Common myeloid progenitor, CD34-positive (primary cell): ENCODE results near the gene SINHCAF.

Experiments used
- CTCF ChIA-PET: fragments of 350-600 bp; sonication (Branson Sonifier 250); formaldehyde crosslinking; loops from one replicate; lab custom pipeline; 2021; ENCODE audit warnings: antibody characterized with exemption; lab: Charles Lee
- POLR2A ChIA-PET: fragments of 350-600 bp; sonication (Branson Sonifier 250); formaldehyde crosslinking; loops from one replicate; lab custom pipeline; 2021; ENCODE audit warnings: antibody characterized with exemption; lab: Charles Lee
- DNase-seq, 3 donors: peaks; one replicate each; pipeline versions ENCODE4 v3.0.0 to v3.0.0-alpha.2; 2013
- H3K27ac ChIP-seq, 2 experiments: 1 replicate in 1 of 2; 2 replicates in 1 of 2; pipeline ENCODE4 v1.7.0; 2013; ENCODE audit warnings: inconsistent platforms in 2 of 2, low read length in 2 of 2, mild to moderate bottlenecking in 2 of 2, low read depth in 1 of 2, moderate library complexity in 1 of 2; ENCODE audit not compliant: severe bottlenecking in 2 of 2, insufficient read depth in 1 of 2, poor library complexity in 1 of 2
- H3K27me3 ChIP-seq, 5 experiments: replicated peaks in 2 of 5; 1 replicate in 3 of 5; 2 replicates in 2 of 5; pipeline versions ENCODE4 v1.6.1 to v1.7.0; 2013; ENCODE audit warnings: low read length in 4 of 5, mild to moderate bottlenecking in 2 of 5, moderate library complexity in 2 of 5, inconsistent platforms in 1 of 5; ENCODE audit not compliant: insufficient read depth in 5 of 5, control insufficient read depth in 4 of 5
- H3K36me3 ChIP-seq, 4 experiments: 1 replicate in 2 of 4; 2 replicates in 2 of 4; pipeline versions ENCODE4 v1.6.1 to v1.7.0; 2013; ENCODE audit warnings: low read length in 3 of 4, control low read depth in 1 of 4, mild to moderate bottlenecking in 1 of 4; ENCODE audit not compliant: control insufficient read depth in 4 of 4, insufficient read depth in 4 of 4
- H3K4me1 ChIP-seq, 4 experiments: 1 replicate in 3 of 4; 2 replicates in 1 of 4; pipeline versions ENCODE4 v1.6.1 to v1.7.1; 2013; ENCODE audit warnings: low read length in 3 of 4, mild to moderate bottlenecking in 3 of 4, control low read depth in 1 of 4, inconsistent platforms in 1 of 4, moderate library complexity in 1 of 4; ENCODE audit not compliant: control insufficient read depth in 4 of 4, insufficient read depth in 4 of 4; ENCODE audit errors: control extremely low read depth in 1 of 4
- H3K4me3 ChIP-seq, 7 experiments: 1 replicate in 4 of 7; 2 replicates in 3 of 7; pipeline versions ENCODE4 v1.5.1 to v1.7.0; 2013; ENCODE audit warnings: mild to moderate bottlenecking in 7 of 7, low read length in 6 of 7, moderate library complexity in 6 of 7, inconsistent platforms in 2 of 7, low read depth in 2 of 7, control low read depth in 1 of 7; ENCODE audit not compliant: insufficient read depth in 4 of 7, control insufficient read depth in 1 of 7; ENCODE audit errors: extremely low read depth in 1 of 7
- H3K9me3 ChIP-seq, 5 experiments: 1 replicate in 4 of 5; 2 replicates in 1 of 5; pipeline versions ENCODE4 v1.6.1 to v1.7.1; 2013; ENCODE audit warnings: low read length in 4 of 5, mild to moderate bottlenecking in 2 of 5, inconsistent platforms in 1 of 5, low read depth in 1 of 5, moderate library complexity in 1 of 5; ENCODE audit not compliant: control insufficient read depth in 4 of 5, insufficient read depth in 2 of 5; ENCODE audit errors: control extremely low read depth in 1 of 5
- WGBS: methylation state at CpG from one replicate; pipeline ENCODE4 v1.1.5; 2013; ENCODE audit not compliant: insufficient coverage; 5-methylcytosine and 5-hydroxymethylcytosine counted together

SINHCAF gene

DNA sequence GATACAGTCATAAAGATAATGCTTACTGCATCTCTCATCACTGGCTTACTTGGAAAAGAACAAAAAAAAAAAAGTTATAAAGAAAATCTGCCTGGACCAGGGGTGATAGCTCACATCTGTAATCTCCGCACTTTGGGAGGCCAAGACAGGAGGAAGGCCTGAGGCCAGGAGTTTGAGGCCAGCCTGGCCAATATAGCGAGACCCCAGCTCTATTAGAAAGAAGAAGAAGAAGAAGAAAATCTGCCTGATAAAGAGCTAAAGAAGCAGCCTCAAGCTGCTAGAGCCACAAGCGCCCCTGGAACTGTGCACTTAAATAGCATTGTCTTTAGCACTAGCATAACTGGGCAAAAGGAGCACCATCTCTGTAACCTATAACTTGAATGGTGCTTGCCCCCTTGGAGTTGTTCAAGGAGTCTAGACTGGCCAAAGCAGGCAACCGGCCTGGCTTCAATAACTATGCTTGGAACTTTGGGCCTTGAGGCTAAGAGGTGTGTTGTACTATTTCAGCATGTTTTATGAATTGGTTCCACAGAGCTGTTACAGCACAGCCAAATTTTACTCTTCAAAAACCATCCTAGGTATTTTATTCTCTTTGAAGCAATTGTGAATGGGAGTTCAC lies 53.2 kb downstream of the SINHCAF start:
- CTCF ChIA-PET, result interaction anchor here (0.9 to 5.8 kb wide), 23 partner anchors 8 to 425 kb away, joined by 3 to 35 read pairs (median 6); no protein-coding TSS in a partner anchor
- 98% methylated on average over 3 of the region's 4 CpGs for WGBS

DNA sequence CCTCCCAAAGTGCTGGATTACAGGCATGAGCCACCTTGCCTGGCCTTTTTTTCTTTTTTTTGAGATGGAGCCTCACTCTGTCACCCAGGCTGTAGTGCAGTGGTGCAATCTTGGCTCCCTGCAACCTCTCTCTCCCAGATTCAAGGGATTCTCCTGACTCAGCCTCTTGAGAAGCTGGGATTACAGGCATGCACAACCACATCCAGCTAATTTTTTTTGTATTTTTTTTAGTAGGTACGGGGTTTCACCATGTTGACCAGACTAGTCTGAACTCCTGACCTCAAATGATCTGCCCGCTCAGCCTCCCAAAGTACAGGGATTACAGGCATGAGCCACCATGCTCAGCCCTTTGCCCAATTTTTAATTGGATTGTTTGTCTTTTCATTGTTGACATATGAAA lies 58.0 kb downstream of the SINHCAF start:
- Histone ChIP-seq H3K4me3 (no peak overlapping the region), H3K36me3 (no peaks in the 10 kb centered on the region), H3K27ac (no peak overlapping the region), H3K9me3 (no peaks in the 10 kb centered on the region), H3K27me3 (no peaks in the 10 kb centered on the region), H3K4me1 (no peaks in the 10 kb centered on the region)
- ChIA-PET POLR2A (no interaction called here), CTCF (interaction anchor here (1.6 to 5.8 kb wide), 2 partner anchors 8 to 17 kb away, joined by 4 to 35 read pairs; no protein-coding TSS in a partner anchor)
- no peak for DNase-seq
- WGBS, result 100% methylated on average over 2 of the region's 2 CpGs

More for the DNA sequence above, 53.2 kb downstream of the SINHCAF start:
- no peak overlapping the region for H3K27ac ChIP-seq
- H3K4me3 ChIP-seq, result no peak overlapping the region
- no peaks in the 10 kb centered on the region for H3K27me3 ChIP-seq
- no peaks in the 10 kb centered on the region for H3K4me1 ChIP-seq
- H3K36me3 ChIP-seq, result peaks cover 3 to 17% (median 10%) of the 10 kb centered on the region in 4 experiments
- POLR2A ChIA-PET, result no interaction called here
- no peak for DNase-seq
- H3K9me3 ChIP-seq, result no peaks in the 10 kb centered on the region

GRCh38 chr12:31265722-31266121 lies 60.2 kb downstream of the SINHCAF start:
- Histone ChIP-seq H3K4me3 (no peak overlapping the region), H3K36me3 (no peaks in the 10 kb centered on the region), H3K9me3 (no peaks in the 10 kb centered on the region), H3K4me1 (no peaks in the 10 kb centered on the region), H3K27ac (no peak overlapping the region), H3K27me3 (no peaks in the 10 kb centered on the region)
- DNase-seq, result no peak
- CTCF ChIA-PET, result interaction anchor here (1.0 to 1.8 kb wide), 2 partner anchors 9 to 418 kb away, joined by 3 to 6 read pairs; no protein-coding TSS in a partner anchor
- POLR2A ChIA-PET, result no interaction called here
- WGBS, result 92% methylated on average over 11 of the region's 11 CpGs

GRCh38 chr12:31263661-31264060 lies 62.3 kb downstream of the SINHCAF start:
- no peaks in the 10 kb centered on the region for H3K36me3 ChIP-seq
- no peak for DNase-seq
- H3K27me3 ChIP-seq, result no peaks in the 10 kb centered on the region
- ChIA-PET POLR2A (no interaction called here), CTCF (interaction anchor here (1.2 kb wide), 1 partner anchor 8 kb away, joined by 6 read pairs; no protein-coding TSS in a partner anchor)
- H3K27ac ChIP-seq, result no peak overlapping the region
- no peak overlapping the region for H3K4me3 ChIP-seq
- no peaks in the 10 kb centered on the region for H3K4me1 ChIP-seq
- 91% methylated on average over 1 of the region's 3 CpGs for WGBS
- no peaks in the 10 kb centered on the region for H3K9me3 ChIP-seq

DNA sequence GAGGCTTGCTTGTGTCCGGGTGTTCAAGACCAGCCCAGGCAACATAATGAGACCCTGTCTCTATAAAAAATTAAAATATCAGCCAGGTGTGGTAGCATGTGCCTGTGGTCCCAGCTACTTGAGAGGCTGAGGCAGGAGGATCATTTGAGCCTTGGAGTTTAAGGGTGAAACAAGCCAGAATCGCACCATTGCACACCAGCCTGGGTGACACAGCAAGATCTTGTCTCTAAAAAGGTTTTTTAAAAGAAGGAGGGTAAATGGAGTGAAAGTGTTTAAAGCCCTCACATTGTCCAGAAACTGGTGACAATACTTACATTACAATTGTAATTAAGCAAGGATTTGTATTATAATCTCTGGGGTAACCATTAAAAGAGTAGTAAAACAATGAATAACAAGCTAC lies 64.2 kb downstream of the SINHCAF start:
- no peak for DNase-seq
- Histone ChIP-seq H3K4me3 (no peak overlapping the region), H3K9me3 (no peaks in the 10 kb centered on the region), H3K27me3 (no peaks in the 10 kb centered on the region), H3K36me3 (no peaks in the 10 kb centered on the region), H3K27ac (no peak overlapping the region), H3K4me1 (no peaks in the 10 kb centered on the region)
- 100% methylated on average over 1 of the region's 2 CpGs for WGBS
- ChIA-PET CTCF (interaction anchor here (1.2 to 2.1 kb wide), 3 partner anchors 10 to 25 kb away, joined by 3 to 11 read pairs (median 7); no protein-coding TSS in a partner anchor), POLR2A (no interaction called here)

DNA sequence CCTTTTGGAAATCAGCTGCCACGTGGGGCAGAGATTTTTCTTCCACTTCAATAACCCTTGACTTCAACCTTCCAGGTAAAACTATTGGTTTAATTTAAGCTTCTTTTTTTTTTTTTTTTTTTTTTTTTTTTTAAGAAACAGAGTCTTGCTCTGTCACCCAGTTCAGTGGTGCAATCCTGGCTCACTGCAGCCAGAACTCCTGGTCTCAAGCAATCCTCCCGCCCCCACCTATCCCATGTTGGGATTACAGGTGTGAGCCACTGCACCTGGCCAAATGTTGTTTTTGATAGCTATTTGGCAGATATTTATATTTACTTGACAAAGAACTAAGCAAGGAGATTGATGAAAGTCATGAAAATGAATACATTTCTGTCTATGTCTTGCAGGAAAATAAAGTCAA lies 65.1 kb downstream of the SINHCAF start:
- H3K4me1 ChIP-seq, result no peaks in the 10 kb centered on the region
- no peaks in the 10 kb centered on the region for H3K27me3 ChIP-seq
- WGBS, result no CpG with 5 or more reads among the region's 2 CpGs
- H3K4me3 ChIP-seq, result no peak overlapping the region
- ChIA-PET CTCF (interaction anchor here (1.2 to 2.1 kb wide), 3 partner anchors 11 to 24 kb away, joined by 3 to 11 read pairs (median 7); no protein-coding TSS in a partner anchor), POLR2A (no interaction called here)
- H3K36me3 ChIP-seq, result no peaks in the 10 kb centered on the region
- H3K27ac ChIP-seq, result no peak overlapping the region
- DNase-seq, result no peak
- no peaks in the 10 kb centered on the region for H3K9me3 ChIP-seq

DNA sequence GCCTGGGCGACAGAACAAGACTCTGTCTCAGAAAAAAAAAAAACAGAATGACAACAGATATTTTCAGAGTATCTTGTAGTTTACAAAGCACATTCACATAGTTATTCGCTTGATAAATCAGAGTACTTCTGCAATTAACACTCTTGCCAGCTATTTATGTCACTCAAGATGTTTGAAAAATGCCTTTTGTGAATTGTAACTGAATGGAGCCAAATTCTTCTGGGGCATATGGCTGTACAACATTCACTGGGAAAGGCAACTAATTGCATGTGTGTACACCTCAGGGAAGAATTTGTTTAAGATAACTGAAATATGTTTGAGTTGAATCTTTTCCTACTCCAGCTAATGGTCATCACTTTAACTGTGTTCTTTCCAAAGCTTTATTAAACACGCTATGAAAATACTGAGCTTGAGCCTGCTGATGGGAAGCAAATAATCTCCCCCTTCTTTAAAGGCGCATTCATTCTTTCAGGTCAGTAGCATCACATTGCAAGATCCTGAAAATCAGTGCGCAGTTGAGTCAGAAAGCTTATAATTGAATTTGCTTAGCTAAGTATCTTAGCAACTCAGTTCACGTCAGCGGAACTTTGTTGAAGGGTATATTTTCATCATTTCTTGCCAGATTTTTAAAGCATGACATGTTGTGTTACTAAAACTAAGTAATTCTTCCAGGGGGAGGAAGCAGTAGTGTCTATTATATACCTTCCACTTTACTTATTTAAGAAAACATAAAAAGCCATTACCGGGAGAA lies 66.6 kb downstream of the SINHCAF start:
- Histone ChIP-seq H3K4me3 (no peak overlapping the region), H3K9me3 (no peaks in the 10 kb centered on the region), H3K4me1 (no peaks in the 10 kb centered on the region), H3K27me3 (no peaks in the 10 kb centered on the region), H3K27ac (no peak overlapping the region), H3K36me3 (no peaks in the 10 kb centered on the region)
- no peak for DNase-seq
- CTCF ChIA-PET, result interaction anchor here (1.2 to 1.5 kb wide), 2 partner anchors 9 to 12 kb away, joined by 4 to 11 read pairs; no protein-coding TSS in a partner anchor
- POLR2A ChIA-PET, result no interaction called here
- 100% methylated on average over 4 of the region's 8 CpGs for WGBS
